Muscle of back (tissue), 11 donors: ENCODE measurements around the gene ZBTB4. TPM values are rescaled to one million over a fixed set of nuclear protein-coding genes. Genes with fewer than 3 reads are reported as not detected.
"Not testable (repeated sequence)": the region's sequence is repeated elsewhere in the genome, so short reads cannot be mapped to it uniquely, and the experiment has no call there.

Experiments
- DNase-seq, 3 donors: peaks; one replicate each; pipeline versions ENCODE4 v3.0.0 to v3.0.0-alpha.2; 2013
- polyA plus RNA-seq, 10 donors: library from polyadenylated mRNA; unstranded; fragments of 120-200 nt; gene quantifications; one replicate each; pipeline ENCODE4 v1.2.1, GENCODE V29; 2013; ENCODE audit not compliant: insufficient read length in 10 of 10

Gene ZBTB4
- polyA plus RNA-seq, 10 donors, result 22.1 to 27.1 (median 24.9) TPM

DNA sequence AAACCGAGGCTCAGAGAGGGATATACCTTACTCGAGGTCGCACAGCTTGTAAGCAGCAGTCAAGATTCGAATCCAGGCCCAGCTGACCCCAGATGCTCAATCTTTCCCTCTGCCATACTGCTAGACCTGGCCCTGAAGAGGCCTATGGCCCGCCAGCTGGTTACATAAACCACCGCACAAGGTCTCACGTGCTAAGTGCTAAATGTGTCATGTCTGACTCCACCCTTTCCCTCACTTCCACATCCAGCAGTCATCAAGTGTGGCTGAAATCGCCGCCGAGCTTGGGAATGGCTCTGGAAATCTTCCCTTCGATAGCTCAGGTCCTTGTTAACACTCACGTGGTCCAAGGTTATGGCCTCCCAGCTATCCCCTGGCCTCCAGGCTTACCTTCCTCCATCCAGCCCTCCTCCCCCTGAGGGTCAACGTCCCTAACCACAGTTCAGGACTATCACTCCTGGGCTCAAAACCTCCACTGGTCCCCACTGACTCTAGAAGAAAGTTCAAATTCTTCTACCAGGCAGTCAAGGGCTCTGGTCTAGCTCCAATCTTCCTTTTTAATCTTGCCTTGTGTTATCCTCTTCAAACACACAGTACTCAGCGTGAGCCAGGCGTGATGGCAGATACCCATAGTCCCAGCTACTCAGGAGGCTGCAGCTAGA is 3.5 kb downstream of the ZBTB4 start:
- DNase-seq, result peak in 1 of 3 donors; percentile 49

DNA sequence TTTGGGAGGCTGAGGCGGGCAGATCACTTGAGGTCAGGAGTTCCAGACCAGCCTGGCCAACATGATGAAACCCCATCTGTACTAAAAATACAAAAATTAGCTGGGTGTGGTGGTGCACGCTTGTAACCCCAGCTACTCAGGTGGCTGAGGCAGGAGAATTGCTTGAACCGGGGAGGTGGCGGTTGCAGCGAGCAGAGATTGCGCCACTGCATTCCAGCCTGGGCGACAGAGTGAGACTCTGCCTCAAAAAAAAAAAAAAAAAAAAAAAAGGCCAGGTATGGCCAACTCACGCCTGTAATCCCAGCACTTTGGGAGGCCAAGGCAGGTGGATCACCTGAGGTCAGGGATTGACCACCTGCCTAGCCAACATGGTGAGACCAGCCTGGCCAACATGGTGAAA is 4.7 kb downstream of the ZBTB4 start:
- not testable (repeated sequence) for DNase-seq

DNA sequence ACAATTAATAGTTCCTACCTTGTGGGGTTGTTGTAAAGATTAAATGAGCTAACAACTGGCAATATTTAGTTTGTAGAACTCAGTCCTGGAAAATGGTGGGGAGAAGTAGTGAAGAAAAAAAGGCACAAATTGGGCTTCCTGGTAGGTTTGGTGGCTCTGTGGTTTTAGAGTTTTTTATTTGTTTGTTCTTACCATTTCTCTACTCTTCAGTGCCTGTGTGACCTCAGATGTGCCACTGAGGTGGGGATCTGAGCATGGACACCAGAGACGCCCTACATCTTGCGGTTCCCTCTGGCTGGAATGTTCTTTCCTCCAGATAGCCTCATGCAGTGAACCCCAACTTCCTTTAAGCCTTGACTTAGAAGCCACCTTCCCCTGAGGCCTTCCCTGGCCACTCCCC is 7.7 kb downstream of the ZBTB4 start:
- no peak for DNase-seq

DNA sequence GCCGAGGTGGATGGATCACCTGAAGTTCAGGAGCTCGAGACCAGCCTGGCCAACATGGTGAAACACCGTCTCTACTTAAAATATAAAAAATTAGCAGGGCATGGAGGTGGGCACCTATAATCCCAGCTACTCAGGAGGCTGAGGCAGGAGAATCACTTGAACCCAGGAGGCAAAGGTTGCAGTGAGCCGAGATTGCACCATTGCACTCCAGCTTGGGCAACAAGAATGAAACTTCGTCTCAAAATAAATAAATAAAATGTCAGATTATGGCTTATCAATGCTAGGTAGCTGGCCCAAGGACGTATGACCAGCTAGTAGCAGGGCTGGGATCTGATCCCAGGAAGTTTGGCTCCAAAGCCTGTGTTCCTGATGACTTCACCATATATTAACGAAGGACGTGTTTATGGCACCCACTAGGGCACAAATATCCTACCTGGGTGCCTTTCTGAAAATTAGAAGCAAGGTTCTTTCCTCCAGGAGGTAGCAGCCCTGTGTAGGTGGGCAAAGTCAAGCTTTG is 8.9 kb downstream of the ZBTB4 start:
- DNase-seq, result not testable (repeated sequence)

DNA sequence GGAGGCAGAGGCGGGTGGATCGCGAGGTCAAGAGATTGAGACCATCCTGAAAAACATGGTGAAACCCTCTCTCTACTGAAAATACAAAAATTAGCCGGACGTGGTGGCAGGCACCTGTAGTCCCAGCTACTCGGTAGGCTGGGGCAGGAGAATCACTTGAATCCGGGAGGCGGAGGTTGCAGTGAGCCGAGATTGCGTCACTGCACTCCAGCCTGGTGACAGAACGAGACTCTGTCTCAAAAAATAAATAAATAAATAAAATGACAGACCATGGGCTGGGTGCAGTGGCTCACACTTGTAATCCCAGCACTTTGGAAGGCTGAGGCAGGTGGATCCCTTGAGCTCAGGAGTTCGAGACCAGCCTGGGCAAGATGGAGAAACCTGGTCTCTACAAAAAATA is 9.6 kb downstream of the ZBTB4 start:
- DNase-seq, result not testable (repeated sequence)

DNA sequence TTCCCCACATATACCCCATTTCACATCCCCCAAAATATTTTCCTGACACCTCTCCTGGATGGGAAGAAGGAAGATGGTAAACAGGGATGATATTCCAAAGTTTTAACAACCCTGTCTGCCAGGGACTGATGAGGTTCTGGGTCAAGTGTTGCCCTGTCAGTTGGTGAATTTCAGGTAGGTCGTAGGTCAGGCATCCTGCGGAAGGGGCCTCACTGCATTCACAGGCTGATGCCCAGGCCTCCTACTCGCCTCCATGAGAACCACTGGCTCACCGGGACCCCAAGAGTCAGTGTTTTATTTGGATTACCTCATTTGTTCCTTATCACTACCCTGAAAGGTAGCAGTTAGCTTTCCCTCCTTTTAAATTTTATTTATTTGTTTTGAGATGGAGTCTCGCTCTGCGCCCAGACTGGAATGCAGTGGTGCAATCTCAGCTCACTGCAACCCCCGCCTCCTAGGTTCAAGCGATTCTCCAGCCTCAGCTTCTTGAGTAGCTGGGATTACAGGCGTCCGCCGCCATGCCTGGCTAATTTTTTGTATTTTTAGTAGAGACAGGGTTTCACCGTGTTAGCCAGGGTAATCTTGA is 10.5 kb downstream of the ZBTB4 start:
- no peak for DNase-seq

DNA sequence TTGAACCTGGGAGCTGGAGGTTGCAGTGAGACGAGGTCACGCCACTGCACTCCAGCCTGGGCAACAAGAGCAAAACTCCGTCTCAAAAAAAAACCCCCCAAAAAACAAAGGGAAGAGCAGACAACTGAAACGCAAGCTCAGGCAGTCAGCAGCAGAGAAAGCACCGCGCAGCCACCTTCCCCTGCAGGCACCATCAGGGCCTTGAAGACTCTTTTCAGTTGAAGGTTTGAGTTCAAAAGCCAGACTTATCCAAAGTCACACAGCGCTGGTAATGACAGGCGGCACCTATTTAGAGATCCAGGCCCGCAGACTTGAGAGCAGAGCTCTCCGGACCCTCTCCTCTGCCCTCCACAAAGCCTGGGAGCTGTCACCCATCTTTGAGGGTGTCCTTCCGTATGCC is 11.1 kb downstream of the ZBTB4 start:
- DNase-seq, result no peak

DNA sequence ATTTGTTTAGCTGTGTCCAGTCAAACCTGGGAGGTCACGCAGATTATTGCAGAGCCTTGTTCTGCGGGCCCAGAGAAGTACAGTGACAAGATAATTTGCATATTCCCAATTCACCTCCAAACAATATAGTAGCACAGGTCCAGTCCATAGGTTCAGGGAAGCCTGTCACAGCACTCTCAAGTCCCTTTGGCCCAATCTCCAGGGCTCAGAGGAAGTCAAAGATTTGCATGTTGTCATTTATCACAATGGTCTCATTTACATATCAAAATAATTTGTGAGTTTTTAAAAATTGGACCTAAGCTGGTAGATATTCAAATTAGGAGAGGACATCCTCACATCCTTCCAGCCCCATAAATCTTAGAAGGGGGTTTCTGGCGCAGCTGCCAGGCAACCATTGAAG is 11.9 kb downstream of the ZBTB4 start:
- no peak for DNase-seq

DNA sequence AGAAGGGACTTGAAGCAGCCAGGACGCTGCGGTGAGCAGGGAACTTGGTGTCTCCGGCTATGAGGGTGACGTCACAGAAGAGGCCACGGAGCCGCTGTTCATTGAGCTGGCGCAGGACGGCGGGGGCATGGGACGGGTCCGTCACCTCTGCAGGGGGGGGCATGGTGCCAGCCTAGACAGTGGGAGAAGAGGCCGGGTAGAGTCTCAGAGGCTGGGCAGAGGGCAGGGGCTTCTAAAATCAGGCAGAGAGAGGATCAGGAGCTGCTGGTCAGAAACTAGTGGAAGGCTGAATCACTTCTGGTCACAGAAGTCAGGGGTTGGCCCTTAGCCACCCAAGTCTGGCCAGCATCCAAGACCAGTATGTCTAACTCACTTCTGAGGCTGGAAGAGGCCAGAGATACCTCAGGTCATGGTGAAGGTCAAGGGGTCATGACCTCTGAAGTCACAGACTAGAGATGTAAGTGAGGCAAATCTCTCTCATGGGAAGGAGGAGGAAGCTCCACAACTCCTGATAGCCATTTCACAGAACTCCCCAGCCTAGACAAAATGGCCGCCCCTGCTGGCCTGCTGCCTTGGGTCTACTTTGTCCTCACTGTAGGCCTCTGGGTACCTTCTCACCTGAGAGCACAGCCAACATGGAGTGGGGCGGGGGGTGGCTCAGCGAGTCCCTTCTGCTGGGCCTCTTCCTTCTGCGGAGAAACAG is 12.6 kb downstream of the ZBTB4 start:
- peak in 1 of 3 donors; percentile 60 for DNase-seq

DNA sequence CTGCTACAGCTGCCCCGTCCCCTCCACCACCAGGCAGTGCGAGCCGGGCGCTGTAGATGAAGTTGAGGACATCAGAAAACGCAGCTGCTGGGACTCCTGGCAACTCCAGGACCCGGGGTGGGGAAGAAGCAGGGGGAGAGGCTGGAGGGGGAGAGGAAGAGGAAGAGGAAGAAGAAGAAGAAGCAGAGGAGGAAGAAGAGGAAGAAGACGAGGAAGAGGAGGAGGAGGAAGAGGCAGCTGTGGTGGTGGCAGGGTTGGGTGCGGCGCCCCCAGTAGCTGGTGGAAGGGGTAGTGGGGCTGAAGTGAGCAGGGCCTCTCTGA is 13.2 kb downstream of the ZBTB4 start:
- DNase-seq, result no peak

DNA sequence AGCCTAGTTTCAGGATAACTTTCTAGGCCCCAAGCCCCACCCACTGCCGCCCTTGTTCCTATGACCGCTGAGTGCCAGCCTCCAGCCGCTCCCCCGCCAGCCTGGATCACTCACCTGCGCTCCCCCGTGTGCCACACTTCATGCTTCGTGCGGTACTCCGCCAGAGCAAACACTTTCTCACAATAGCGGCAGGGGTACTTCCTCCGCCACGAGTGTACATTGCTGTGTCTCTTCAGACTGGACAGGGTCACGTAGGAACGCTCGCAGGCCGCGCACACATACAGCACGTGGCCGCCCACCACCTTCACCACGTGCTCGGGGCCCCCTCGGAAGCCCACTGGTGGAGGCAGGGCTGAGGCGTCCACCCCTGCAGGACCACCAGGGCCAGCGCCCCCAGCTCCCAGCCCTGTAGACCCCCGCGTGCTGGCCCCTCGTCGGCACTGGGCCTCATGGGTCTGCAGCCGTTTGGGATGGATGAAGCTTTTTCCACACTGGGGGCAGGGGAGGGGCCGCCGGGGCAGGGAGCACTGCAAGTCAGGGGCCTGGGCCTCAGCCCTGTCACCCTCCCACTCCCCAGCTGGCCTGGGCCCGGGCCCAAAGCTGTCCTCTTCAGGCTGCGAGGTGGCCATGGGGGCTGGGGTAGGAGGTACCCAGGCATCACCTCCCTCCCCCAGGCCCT is 13.7 kb downstream of the ZBTB4 start:
- DNase-seq, result no peak

DNA sequence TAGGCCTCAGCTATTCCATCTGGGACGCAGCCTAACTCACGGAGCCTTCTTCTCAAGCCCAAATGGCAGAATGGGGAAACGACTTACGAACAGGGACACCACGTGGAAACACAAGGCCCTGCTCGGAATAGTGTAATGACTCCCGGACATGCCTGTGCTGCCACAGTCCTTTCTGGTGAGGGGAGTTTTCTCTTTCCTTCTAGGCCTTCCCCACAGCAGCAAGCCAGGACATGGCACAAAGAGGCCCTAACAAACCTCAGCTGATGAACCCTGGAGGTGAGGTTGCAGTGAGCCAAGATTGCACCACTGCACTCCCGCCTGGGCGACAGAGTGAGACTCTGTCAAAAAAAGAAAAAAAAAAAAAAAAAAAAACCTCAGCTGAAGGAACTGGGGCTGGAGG is 15.3 kb downstream of the ZBTB4 start:
- no peak for DNase-seq

DNA sequence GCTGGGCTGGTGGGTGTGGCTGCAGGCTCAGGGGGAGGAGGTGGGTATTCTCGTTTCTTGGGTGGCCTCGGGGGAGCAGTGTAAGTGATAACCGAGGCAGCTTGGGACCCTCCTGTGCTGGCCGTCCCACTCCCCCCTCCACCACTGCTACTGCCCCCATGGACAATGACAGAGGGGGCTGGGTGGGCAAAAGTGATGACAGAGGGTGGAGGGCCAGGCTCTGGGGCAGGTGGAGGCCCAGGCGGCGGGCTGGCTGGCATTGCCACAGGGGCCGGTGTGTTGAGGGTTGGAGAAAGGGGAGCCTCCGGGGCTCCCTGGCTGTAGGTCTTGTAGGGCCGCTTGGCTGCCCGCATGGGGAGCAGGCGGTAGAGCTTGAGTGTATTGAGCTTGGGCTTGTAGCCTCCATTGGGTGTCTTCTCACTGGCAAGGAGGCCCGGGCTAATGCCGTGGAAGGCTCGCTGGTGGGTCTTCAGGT is 16.0 kb downstream of the ZBTB4 start:
- no peak for DNase-seq

DNA sequence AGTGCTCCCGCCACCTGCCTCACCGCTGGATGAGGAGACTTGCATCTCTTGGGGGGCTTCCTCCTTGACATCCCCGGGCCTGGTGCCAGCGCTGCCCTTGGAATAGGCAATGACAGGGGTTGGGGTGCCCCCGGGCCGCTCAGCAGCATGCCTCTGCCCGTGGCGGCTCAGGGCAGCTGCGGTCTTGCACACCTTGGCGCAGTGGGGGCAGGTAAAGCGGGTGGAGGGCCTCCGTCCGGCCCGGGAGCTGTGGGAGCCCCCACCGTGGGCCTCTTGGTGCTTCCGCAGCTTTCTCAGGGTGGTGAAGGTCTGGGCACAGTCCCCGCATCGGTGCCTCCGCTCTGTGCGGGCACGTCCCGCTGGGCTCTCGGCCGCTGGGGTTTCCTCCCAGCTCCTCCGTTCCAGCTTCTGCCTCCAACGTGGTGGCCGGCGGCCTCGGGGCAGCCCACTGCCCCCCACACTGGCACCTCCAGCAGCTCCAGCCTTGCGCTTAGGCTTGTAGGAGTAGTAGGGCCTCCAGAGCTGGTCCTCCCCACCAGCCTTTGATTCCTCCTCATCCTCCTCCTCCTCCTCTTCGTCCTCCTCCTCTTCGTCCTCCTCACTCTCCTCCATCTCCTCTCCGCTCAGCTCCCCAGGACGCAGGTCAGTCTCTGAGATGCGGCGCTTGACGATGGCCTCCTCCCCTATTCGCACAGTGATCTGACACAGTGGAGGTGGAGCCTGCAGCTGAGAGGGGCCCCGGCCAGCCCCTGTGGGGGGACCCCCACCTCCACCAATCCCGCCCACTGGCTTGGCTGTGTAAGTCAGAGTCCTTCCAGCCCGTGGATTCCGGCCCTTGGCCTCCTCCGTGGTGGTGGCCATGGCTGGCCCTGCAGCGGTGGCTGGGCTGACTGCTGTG is 16.7 kb downstream of the ZBTB4 start:
- DNase-seq, result no peak

DNA sequence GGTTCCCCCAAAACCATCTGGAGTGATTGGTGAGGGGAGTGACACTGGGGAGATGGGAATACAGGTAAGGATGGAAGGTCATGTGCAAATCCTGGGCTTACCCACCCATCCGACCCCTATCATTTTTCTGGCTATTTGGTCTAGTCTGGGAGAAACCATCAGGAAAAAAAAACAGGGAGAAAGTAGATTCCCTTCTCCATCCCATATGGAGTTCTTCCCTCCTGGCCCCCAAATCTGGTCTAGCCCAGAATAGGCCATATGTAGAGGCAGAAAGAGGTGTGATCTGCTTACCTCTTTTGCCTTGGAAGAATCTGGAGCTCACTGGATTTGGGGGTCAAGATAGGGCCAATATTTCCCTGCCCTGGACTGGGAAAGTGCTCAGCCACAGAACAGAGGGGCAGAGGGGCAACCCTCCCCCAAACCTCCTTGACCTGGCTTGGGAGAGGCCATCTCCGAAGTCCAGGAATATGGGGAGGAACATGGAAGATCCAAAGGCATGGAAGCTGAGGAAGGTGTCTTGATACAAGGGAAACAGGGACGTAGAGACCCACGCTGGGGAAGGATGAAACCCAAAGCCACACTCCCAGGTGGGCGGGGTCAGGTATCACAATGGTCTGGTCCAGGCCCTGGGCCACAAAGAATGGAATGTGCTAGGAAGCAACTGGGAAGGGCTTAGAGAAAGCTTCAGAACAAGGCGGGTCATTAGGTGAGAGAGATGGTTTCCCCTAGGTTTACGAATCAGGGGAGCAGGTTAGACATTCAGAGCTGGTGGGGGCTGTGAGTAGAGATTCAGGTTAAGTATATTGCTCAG is 18.4 kb downstream of the ZBTB4 start:
- DNase-seq, result no peak

DNA sequence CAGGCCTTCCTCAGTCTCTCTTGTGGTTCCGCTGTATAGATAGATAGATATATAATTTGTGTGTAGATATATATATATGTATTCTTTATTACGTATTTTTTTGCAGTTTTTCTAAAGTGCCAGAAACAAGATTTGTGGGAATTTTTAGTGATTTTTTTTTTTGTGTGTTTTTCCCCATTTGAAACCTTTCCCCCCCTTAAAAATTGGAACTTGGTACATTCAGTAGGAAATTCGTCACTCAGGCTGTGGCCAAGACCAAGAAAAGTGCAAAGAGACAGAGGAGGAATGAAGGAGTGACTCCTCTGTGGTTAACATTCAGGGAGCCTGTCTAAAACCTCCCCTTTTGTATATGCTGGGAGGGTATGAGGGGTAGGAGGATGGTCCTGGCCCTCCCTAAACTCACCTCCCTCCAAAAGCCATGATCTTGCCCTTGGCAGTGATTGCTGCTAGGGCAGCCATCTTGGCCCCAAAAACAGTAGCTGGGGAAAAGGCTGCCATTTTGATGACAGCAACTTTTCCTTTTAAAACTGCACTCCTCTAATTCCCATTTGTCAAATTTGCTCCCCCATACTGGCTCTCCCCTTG is 19.4 kb downstream of the ZBTB4 start:
- DNase-seq, result peak in 1 of 3 donors; percentile 20

DNA sequence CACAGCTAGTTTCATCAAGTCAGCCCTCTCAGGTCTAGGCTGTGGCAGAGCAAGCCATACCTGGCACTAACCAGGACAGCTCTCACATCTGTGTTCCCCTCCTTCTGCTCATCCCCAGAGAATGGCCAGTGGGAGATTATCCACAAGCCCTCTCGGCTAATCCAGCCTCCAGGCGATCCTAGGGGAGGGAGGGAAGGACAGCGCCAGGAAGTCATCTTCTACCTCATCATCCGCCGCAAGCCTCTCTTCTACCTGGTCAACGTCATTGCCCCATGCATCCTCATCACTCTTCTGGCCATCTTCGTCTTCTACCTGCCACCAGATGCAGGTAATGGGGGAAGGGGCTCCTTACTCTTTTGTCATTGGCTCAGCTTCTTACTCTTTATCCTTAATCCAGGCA is 31.0 kb downstream of the ZBTB4 start:
- no peak for DNase-seq

DNA sequence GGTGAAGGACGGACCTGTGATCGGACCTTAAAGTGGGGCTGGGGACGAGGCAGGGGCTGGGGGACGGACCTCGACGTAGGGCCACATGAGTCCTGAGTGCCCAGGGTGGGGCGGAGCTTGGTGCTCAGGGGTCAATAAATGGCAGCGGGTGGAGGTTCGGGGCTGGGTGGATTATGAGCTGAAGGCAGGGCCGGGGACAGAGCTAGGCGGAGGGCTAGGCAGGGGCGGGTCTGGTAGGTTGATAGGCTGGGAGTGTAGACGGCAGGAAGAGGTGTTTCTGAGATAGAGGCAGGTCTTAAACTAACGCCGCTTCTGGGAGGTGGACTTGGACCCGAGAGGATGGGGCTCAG is 33.8 kb downstream of the ZBTB4 start:
- DNase-seq, result no peak

DNA sequence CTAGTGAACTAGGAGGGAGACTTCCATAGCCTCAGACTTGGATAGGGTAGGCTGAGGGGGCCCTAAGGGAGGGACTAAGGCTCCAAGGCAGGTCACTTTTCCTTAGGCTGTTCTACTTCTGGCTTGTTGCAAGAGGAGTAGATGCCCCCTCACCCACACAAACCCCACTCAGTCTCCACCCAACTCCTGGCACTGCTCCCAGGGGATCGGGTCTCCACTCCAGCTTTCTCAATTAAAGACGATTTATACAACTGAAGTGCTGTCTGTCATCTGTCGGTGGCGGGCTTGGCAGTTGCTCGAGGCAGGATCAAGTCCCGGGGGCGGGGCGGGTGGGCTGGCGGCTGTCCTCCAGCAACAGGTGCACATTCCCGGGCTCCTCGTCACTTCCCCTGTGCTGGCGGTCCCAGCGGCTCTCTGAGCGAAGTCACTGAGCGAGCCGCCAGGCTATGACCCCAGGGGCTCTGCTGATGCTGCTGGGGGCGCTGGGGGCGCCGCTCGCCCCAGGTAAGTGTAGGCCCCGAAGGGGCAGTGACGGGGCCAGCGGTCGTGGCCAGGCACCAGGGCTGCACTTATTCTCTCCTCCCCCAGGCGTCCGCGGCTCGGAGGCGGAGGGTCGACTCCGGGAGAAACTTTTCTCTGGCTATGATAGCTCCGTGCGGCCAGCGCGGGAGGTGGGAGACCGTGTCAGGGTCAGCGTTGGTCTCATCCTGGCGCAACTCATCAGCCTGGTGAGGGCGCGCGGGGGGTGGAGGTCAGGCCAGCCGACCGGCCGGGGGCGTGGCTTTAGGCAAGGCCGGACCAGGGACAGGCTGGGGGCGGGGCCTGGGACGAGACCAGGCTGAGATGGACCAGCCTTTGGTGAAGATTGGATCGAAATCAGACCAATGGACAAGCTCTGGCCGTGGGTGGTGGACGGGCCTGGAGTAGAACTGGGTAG is 34.5 kb downstream of the ZBTB4 start, which contains the start of gene CHRNB1:
Gene CHRNB1 (plus strand): TSS at position 380 of the 937 bp plus-strand sequence. CDS start 67 bp downstream, at position 447.
- peak in 2 of 3 donors; percentile 64 to 80 for DNase-seq
